GM19372 (cell line): ENCODE measurements around the gene FOXJ1.

Source experiments
- ATAC-seq: cut with Tn5 transposase; IDR thresholded peaks from one replicate; pipeline ENCODE4 v1.9.1; 2021; ENCODE audit warnings: mild to moderate bottlenecking, low read depth, moderate library complexity; ENCODE audit not compliant: unreplicated experiment

The FOXJ1 gene

GRCh38 chr17:76145231-76146052 is 4.4 kb upstream of the FOXJ1 start:
- no peak for ATAC-seq

- ATAC-seq = no peak
Measured at GRCh38 chr17:76142585-76143041, 1.6 kb upstream of the FOXJ1 start.

DNA sequence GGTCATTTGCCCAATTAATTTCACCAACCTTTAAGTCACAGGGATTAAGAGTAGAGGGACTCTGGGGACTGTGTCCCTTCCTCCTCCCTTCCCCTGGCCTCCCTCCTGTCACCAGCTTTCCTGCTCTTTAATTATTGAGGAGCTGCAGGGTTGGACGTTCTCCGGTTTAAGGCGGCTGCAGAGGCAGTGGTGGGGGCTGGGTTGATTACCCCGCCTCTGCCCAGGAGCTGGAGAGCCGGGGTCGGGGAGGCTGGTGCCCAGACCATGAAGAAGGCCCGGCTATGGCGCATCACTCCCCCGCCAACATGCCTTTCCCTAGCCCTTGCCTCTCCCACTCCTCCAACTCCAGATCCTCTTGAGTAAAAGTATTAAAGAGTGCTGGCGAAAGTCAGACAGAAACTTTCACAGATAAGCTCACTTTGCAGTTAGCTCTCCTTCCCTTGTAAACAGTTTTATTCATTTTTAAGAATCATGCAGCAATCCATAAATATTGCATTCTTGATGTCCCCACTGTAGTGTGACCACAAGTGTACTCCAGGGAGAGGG is 1.1 kb upstream of the FOXJ1 start:
- ATAC-seq = no peak

DNA sequence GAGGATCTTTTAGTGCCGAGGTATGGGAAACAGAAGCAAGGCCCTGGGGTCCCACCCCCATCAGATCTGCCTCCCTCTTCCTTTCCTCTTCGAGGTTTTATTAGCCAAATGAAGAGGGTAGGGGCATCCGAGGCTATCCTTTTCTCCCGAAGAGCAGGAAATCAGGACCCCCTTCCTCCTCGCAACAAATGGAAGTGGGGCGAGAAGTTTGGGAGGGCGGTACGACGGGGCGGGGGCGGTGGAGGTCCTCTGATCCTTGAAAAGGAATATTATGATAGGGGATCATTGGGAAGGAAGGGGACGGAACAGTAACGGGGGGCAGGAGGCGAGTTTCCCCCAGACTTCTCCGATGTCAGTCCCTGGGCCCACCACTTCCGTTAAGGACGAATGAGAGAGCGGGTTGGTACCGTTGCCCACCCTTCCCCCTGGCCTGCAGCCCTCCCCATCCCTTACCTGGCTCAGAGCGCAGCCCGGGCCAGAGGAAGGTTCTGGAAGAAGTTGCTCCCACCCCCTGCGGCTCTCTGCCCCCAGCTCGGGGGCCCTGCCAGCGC is 309 bp downstream of the FOXJ1 start:
- ATAC-seq = no peak

DNA sequence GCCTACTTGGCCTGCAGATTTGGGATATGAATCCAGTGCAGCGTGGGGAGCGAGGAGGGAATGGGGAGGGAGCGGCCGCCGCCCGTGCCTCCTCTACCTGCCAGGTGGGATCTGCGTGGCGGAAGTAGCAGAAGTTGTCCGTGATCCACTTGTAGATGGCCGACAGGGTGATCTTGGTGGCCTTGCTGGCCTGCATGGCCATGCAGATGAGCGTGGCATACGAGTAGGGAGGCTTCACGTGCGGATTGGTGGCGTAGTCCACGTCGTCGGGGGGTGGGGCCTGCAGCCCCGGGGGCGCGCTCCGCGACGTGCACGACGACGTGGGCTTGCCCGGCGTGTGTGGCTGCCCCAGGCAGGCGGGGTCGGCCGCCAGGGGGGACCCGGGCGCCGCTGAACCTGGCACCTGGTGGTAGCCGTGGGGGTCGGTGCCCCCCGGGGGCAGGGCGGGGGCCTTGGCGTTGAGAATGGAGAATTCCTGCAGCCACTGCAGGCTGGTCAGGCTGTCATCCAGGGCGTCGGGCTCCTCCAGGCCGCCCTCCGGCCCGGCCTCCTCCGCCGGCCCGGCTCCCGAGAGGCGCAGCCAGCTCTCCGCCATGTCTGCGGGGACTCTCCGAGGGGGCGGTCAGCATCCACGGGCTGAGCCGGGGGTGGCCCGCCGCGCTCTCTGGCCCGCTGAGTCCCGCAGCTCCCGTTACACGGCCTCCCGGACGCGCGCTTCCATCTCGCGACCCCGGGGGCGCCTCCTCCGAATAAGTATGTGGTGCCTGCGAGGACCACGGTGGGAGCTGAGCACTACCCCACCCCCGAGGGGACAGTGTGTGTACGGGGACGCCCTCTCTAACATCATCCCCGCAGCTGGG is 1.0 kb downstream of the FOXJ1 start:
- ATAC-seq = no peak

GRCh38 chr17:76138896-76139752 is 1.9 kb downstream of the FOXJ1 start:
- ATAC-seq = no peak

- no peak for ATAC-seq
Measured at GRCh38 chr17:76138234-76138895, 2.7 kb downstream of the FOXJ1 start.

DNA sequence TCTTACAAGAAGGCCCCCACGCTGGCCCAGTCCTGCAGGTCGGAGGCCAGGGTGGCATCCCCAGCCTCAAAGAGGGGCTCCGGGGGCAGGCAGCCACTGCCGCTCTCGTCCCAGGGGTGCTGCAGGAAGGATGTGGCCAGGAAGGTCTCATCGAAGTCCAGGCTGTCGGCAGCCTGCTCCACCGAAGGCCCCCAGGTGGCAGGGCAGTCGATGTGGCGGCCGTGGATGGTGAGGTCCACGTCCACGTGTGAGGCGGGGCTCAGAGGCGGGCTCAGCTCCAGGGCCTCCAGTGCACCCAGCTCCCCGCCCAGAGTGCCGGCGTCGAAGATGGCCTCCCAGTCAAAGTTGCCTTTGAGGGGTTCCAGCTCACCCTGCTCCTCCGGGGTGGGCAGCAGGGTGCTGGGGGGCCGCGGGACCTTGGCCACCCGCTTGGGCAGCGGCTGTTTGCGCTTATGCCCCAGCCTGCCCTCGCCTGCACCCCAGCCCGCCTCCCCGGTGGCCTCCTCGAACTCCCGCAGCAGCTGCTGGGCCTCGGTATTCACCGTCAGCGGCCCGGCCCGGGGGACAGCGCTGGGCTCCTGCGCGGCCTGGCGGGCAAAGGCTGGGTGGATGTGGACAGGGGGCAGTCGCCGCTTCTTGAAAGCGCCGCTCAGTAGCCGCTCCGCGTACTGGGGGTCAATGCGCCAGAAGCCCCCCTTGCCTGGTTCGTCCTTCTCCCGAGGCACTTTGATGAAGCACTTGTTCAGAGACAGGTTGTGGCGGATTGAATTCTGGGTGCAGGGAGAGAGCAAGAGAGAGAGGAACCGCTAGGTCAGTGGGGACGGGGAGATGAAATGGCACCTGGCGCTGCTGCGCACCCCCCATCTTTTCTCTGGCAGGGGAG is 3.5 kb downstream of the FOXJ1 start:
- no peak for ATAC-seq

- ATAC-seq = no peak
Measured at GRCh38 chr17:76137001-76137350, 4.1 kb downstream of the FOXJ1 start.

DNA sequence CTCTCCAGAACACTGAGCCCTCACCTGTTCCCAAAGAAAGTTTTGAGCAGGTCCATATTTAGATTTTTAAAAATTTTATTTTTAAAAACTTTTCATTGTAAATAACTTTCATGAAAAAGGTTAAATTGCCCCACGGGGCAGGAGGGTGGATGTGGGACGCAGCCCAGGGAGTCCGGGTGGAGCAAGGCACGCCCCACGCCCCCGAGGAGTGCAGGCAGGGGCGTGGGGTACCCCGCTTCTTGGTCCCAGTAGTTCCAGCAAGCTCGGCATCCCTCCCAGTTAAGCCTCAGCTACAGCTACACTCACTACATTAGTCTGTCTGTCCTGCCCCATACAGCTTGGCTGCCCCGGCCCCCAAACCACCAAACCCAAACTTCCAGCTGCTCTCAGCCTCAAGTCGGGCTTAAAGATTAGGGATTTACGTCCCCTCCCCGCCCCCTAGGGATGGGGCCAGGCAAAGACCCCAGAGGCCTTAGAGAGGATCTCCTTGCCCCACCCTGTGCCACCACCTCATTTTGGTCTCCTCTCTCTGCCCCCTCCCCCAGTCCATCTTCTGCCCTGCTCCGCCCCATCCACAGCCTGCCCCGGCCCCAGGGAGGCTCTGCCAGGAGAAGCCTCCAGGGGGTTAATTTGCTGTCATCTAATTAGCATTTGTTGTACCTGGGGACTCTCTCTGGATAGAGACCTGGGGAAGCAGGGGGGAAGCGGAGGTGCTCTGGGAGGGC is 4.6 kb downstream of the FOXJ1 start:
- no peak for ATAC-seq

DNA sequence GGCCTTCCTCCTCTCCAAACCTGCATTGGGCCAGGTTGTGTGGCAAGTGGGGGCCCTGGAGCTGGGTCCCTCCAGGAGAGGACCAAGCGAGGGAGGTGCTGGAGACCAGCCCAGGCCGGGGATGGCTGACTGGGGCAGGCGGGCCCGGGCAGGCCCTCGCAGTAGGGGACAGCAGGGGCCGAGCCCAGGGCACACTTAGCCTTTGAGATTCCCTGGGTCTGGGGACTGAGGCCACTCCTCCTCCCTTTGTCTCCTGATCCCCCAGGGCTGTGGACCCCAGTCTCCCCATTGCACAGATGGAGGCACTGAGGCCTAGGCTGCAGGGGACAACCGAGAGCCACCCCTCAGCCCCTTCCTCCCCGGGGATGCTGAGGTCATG is 5.2 kb downstream of the FOXJ1 start:
- no peak for ATAC-seq

GRCh38 chr17:76134911-76135809 is 5.9 kb downstream of the FOXJ1 start:
- no peak for ATAC-seq

GRCh38 chr17:76132574-76133338 is 8.3 kb downstream of the FOXJ1 start:
- no peak for ATAC-seq

GRCh38 chr17:76131692-76132573 is 9.1 kb downstream of the FOXJ1 start:
- ATAC-seq = no peak

DNA sequence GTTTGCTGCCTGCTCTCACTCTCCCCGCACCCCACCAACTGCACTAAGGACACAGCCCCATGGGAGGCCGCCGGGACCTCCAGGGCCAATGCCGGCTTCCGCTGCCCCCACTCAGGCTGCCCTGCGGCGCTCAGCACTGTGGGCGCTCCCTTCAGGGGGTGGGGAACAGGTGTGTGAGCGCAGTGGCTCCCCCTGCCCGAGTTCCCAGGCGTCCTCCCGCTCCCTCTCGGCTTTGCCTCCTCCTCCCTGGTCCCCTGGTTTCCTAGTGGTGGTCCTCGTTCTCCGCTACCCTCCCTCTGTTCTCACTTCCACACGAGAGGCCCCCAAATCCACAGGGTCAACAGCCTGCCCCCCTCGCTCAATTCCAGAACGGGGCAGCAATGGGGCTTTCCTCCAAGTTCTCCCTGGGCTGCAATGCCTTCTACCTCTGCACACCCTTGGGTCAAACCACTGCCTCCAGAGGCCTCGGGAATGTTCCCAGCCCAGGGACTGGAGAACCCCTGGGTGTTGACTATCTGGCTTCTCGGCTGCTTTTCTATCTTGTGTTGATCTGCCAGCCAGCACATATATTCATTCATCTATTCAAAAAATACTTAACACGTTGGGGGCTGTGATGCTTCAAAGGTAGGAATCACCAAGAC is 9.9 kb downstream of the FOXJ1 start:
- no peak for ATAC-seq
